ENCODE results near the gene NRXN3.

The NRXN3 gene

GRCh38 chr14:78829274-78829673 is 659.1 kb downstream of the NRXN3 start:
- no peak for DNase-seq (ENCODE audit: low read depth)

GRCh38 chr14:78834766-78835451 is 664.7 kb downstream of the NRXN3 start:
- DNase-seq (ENCODE audit: low read depth) = no peak

- no peak for DNase-seq (ENCODE audit: low read depth)
Observed at GRCh38 chr14:78835909-78836308, 665.7 kb downstream of the NRXN3 start.

GRCh38 chr14:78836777-78837176 is 666.6 kb downstream of the NRXN3 start:
- peak; percentile 70 for DNase-seq (ENCODE audit: low read depth)

- DNase-seq (ENCODE audit: low read depth) = no peak
Observed at GRCh38 chr14:78838959-78839358, 668.8 kb downstream of the NRXN3 start.

- DNase-seq (ENCODE audit: low read depth) = no peak
Observed at GRCh38 chr14:78840898-78841297, 670.7 kb downstream of the NRXN3 start.

- DNase-seq (ENCODE audit: low read depth) = no peak
Observed at GRCh38 chr14:78847801-78848200, 677.6 kb downstream of the NRXN3 start.

GRCh38 chr14:78848234-78848820 is 678.2 kb downstream of the NRXN3 start:
- peak; percentile 61 for DNase-seq (ENCODE audit: low read depth)

- no peak for DNase-seq (ENCODE audit: low read depth)
Observed at GRCh38 chr14:78849952-78850351, 679.8 kb downstream of the NRXN3 start.

GRCh38 chr14:78851189-78851588 is 681.0 kb downstream of the NRXN3 start:
- no peak for DNase-seq (ENCODE audit: low read depth)

GRCh38 chr14:78852040-78852439 is 681.9 kb downstream of the NRXN3 start:
- DNase-seq (ENCODE audit: low read depth) = no peak

- DNase-seq (ENCODE audit: low read depth) = no peak
Observed at GRCh38 chr14:78857974-78858373, 687.8 kb downstream of the NRXN3 start.

- DNase-seq (ENCODE audit: low read depth) = peak; percentile 39
Observed at GRCh38 chr14:78863143-78863542, 693.0 kb downstream of the NRXN3 start.

- no peak for DNase-seq (ENCODE audit: low read depth)
Observed at GRCh38 chr14:78872837-78873236, 702.7 kb downstream of the NRXN3 start.

- no peak for DNase-seq (ENCODE audit: low read depth)
Observed at GRCh38 chr14:78873581-78873980, 703.4 kb downstream of the NRXN3 start.

GRCh38 chr14:78875049-78875448 is 704.9 kb downstream of the NRXN3 start:
- no peak for DNase-seq (ENCODE audit: low read depth)

GRCh38 chr14:78885884-78886283 is 715.7 kb downstream of the NRXN3 start:
- no peak for DNase-seq (ENCODE audit: low read depth)

- no peak for DNase-seq (ENCODE audit: low read depth)
Observed at GRCh38 chr14:78897443-78897842, 727.3 kb downstream of the NRXN3 start.

- DNase-seq (ENCODE audit: low read depth) = peak; percentile 51
Observed at GRCh38 chr14:78902010-78902623, 731.9 kb downstream of the NRXN3 start.

GRCh38 chr14:78904094-78904493 is 733.9 kb downstream of the NRXN3 start:
- peak; percentile 6 for DNase-seq (ENCODE audit: low read depth)

GRCh38 chr14:78917462-78917861 is 747.3 kb downstream of the NRXN3 start:
- DNase-seq (ENCODE audit: low read depth) = no peak

- DNase-seq (ENCODE audit: low read depth) = peak; percentile 80
Observed at GRCh38 chr14:78921856-78922255, 751.7 kb downstream of the NRXN3 start.

- no peak for DNase-seq (ENCODE audit: low read depth)
Observed at GRCh38 chr14:78927261-78927660, 757.1 kb downstream of the NRXN3 start.

- no peak for DNase-seq (ENCODE audit: low read depth)
Observed at GRCh38 chr14:78933166-78933565, 763.0 kb downstream of the NRXN3 start.
